Sigmoid colon (tissue), 7 donors: ENCODE data around the gene OR51I2. TPM values are rescaled to one million over a fixed set of nuclear protein-coding genes. Genes with fewer than 3 reads are reported as not detected.

ENCODE experiments used
- DNase-seq: peaks from one replicate; pipeline ENCODE4 v3.0.0-alpha.2; 2019
- H3K27ac ChIP-seq, 4 donors: fragments of 200-600 bp; sonication (generic); one replicate each; pipeline ENCODE4 v1.5.1; 2016 to 2019; ENCODE audit warnings: mild to moderate bottlenecking in 1 of 4
- H3K27me3 ChIP-seq, 3 donors: fragments of 200-600 bp; sonication (generic); one replicate each; pipeline ENCODE4 v1.5.1; 2019; ENCODE audit warnings: mild to moderate bottlenecking in 1 of 3
- H3K36me3 ChIP-seq, 4 donors: fragments of 200-600 bp; sonication (generic); one replicate each; pipeline ENCODE4 v1.5.1; 2016 to 2019
- H3K4me1 ChIP-seq, 4 donors: fragments of 200-600 bp; sonication (generic); one replicate each; pipeline ENCODE4 v1.5.1; 2017 to 2019
- H3K4me3 ChIP-seq, 4 donors: fragments of 200-600 bp; sonication (generic); one replicate each; pipeline ENCODE4 v1.5.1; 2017 to 2019; ENCODE audit warnings: mild to moderate bottlenecking in 2 of 4, moderate library complexity in 1 of 4
- H3K9me3 ChIP-seq, 4 donors: fragments of 200-600 bp in 3 of 4; sonication (generic) in 3 of 4; one replicate each; pipeline versions ENCODE4 v1.5.1 to v1.6.1; 2013 to 2019
- EP300 ChIP-seq, 4 donors: sonication (generic); formaldehyde crosslinking; IDR thresholded peaks; one replicate each; pipeline ENCODE4 v1.6.1; 2017; ENCODE audit warnings: antibody characterized with exemption in 4 of 4
- POLR2A ChIP-seq, 2 donors: fragments of 450-650 bp; IDR thresholded peaks; one replicate each; pipeline ENCODE4 v1.6.1; 2016; ENCODE audit warnings: antibody characterized with exemption in 2 of 2, mild to moderate bottlenecking in 2 of 2, moderate library complexity in 2 of 2
- POLR2AphosphoS5 ChIP-seq, 4 donors: sonication (generic); formaldehyde crosslinking; IDR thresholded peaks; one replicate each; pipeline ENCODE4 v1.6.1; 2017; ENCODE audit warnings: antibody characterized with exemption in 4 of 4
- WGBS, 2 donors: extraction: QIAGEN DNeasy Blood & Tissue Kit; methylation state at CpG; one replicate each; pipeline ENCODE4 v1.1.7; 2013; 5-methylcytosine and 5-hydroxymethylcytosine counted together
- intact Hi-C: fragments of 100-400 bp; cut with DNase I; formaldehyde crosslinking; loops from one replicate; pipeline ENCODE4 v1.15.1; 2023
- polyA plus RNA-seq, 3 donors: library from polyadenylated mRNA; stranded (reverse); fragments of 200-250 nt; gene quantifications; one replicate each; pipeline ENCODE4 v1.2.3, GENCODE V29; 2013
- total RNA-seq, 4 donors: library from RNA; depleted of rRNA; stranded (reverse); fragments of >200 nt; gene quantifications; one replicate each; pipeline ENCODE4 v1.1.0, GENCODE V29; 2016
- TF ChIP-seq, protein P1 (sequence below), 4 experiments: fragments of 450-650 bp in 3 of 4; fragments of 200-600 bp in 1 of 4; IDR thresholded peaks; one replicate each; pipeline ENCODE4 v1.5.1; 2016 to 2019; ENCODE audit warnings: antibody characterized with exemption in 4 of 4, mild to moderate bottlenecking in 3 of 4, moderate library complexity in 2 of 4
- donor health status: healthy with polysubstance abuse.
- donor health status: Bipolar disorder and iron deficiency.
- donor health status: healthy.

OR51I2 gene, protein sequence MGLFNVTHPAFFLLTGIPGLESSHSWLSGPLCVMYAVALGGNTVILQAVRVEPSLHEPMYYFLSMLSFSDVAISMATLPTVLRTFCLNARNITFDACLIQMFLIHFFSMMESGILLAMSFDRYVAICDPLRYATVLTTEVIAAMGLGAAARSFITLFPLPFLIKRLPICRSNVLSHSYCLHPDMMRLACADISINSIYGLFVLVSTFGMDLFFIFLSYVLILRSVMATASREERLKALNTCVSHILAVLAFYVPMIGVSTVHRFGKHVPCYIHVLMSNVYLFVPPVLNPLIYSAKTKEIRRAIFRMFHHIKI
- total RNA-seq: not detected
- not detected for polyA plus RNA-seq

DNA sequence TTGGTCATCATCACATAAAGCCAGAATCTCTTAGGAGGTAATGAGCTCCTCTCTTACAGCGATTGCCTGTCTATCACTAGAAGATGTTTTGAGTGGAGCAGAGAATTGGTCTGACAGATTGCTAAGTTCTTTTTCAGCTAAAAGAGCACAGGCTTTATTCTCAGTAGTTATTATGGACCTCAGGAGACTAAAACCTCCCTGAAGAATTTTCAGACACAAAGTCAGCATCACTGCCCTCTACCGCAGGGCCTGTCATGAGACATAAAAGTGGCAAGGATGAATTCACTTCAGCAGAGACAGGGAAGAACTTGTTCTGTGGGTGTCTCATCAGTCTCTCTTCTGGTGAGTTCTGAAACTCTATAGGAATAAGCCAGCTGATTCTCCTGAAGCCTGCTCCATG, at the start of gene OR51I2:
Gene OR51I2 (plus strand): TSS at position 301 of the 400 bp plus-strand sequence. CDS start 4,166 bp downstream, outside the sequence.
- TF ChIP-seq POLR2A (IDR thresholded peaks at IDR 0.05) (no peak), POLR2AphosphoS5 (IDR thresholded peaks at IDR 0.05) (no peak), EP300 (IDR thresholded peaks at IDR 0.05) (no peak)
- TF ChIP-seq, protein P1, sequence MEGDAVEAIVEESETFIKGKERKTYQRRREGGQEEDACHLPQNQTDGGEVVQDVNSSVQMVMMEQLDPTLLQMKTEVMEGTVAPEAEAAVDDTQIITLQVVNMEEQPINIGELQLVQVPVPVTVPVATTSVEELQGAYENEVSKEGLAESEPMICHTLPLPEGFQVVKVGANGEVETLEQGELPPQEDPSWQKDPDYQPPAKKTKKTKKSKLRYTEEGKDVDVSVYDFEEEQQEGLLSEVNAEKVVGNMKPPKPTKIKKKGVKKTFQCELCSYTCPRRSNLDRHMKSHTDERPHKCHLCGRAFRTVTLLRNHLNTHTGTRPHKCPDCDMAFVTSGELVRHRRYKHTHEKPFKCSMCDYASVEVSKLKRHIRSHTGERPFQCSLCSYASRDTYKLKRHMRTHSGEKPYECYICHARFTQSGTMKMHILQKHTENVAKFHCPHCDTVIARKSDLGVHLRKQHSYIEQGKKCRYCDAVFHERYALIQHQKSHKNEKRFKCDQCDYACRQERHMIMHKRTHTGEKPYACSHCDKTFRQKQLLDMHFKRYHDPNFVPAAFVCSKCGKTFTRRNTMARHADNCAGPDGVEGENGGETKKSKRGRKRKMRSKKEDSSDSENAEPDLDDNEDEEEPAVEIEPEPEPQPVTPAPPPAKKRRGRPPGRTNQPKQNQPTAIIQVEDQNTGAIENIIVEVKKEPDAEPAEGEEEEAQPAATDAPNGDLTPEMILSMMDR (IDR thresholded peaks at IDR 0.05): no peak
- no peak within 1 kb of the TSS for H3K4me3 ChIP-seq
- intact Hi-C loops: no loop called here
- no peak for DNase-seq
- no peaks in the 10 kb centered on the region for H3K36me3 ChIP-seq
- H3K27me3 ChIP-seq: no peaks in the 10 kb centered on the region
- H3K9me3 ChIP-seq: no peaks in the 10 kb centered on the region
- WGBS, 2 donors: 92% methylated on average over 2 of the region's 2 CpGs
- no peaks in the 10 kb centered on the region for H3K4me1 ChIP-seq
- H3K27ac ChIP-seq: no peak within 1 kb of the TSS

DNA sequence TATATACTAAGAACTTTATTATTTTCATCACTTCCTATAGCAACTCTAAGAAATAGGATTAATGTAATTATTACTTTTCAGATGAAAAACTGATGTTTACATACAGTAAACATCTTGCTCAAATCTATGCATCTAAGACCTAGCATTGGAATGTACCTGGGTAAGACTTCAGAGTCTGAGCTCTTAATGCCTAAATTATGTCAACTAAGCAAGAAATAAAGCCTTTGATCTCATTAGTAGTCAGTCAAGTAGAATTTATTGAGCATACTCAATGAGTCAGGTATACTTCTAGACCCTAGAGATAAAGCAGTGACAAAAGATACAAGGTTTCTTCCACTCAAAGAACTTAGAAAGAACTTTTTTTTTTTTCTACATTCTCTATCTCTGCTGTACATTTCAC, 44.0 kb upstream of the OR51I2 start:
- intact Hi-C loops: no loop called here
- H3K4me1 ChIP-seq: no peaks in the 10 kb centered on the region
- no peak overlapping the region for H3K4me3 ChIP-seq
- no peaks in the 10 kb centered on the region for H3K27me3 ChIP-seq
- no peak for DNase-seq
- no peaks in the 10 kb centered on the region for H3K36me3 ChIP-seq
- H3K27ac ChIP-seq: no peak overlapping the region
- TF ChIP-seq, protein P1 (IDR thresholded peaks at IDR 0.05): no peak
- TF ChIP-seq POLR2A (IDR thresholded peaks at IDR 0.05): no peak
- TF ChIP-seq POLR2AphosphoS5 (IDR thresholded peaks at IDR 0.05): no peak
- TF ChIP-seq EP300 (IDR thresholded peaks at IDR 0.05): no peak
- no peaks in the 10 kb centered on the region for H3K9me3 ChIP-seq

- WGBS, 2 donors: 58 to 70% methylated on average over 5 of the region's 5 CpGs
- Histone ChIP-seq H3K4me3 (no peak overlapping the region), H3K9me3 (no peaks in the 10 kb centered on the region), H3K27ac (no peak overlapping the region), H3K4me1 (no peaks in the 10 kb centered on the region), H3K36me3 (no peaks in the 10 kb centered on the region), H3K27me3 (no peaks in the 10 kb centered on the region)
- intact Hi-C loops: no loop called here
- no peak for TF ChIP-seq POLR2A (IDR thresholded peaks at IDR 0.05)
- TF ChIP-seq, protein P1 (IDR thresholded peaks at IDR 0.05): no peak
- no peak for TF ChIP-seq POLR2AphosphoS5 (IDR thresholded peaks at IDR 0.05)
- TF ChIP-seq EP300 (IDR thresholded peaks at IDR 0.05): no peak
- DNase-seq: no peak
Measured at GRCh38 chr11:5420993-5421392, 28.1 kb upstream of the OR51I2 start.

DNA sequence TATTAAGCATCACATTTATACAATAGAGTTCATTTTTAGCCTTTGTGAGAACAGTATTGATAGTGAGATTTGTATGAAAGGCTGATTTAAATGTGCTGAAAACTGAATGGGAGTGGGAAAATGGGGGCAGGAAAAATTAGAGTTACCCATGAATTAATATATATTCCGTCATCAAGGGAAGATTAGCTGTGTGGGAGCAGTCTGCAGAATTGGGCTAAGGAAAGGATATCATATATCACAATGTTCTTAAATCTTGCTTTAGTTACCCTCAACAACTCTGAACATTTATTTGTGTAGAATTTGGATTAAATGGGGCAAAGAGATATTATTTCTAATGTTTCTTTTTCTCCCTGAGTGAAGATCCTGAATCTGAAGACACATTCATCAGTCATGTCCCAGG, 27.3 kb upstream of the OR51I2 start, which contains the start of gene OR51Q1:
Gene OR51Q1 (plus strand): TSS at position 301 of the 400 bp plus-strand sequence. CDS start 90 bp downstream, at position 391.
- Histone ChIP-seq H3K4me1 (no peaks in the 10 kb centered on the region), H3K4me3 (no peak within 1 kb of the TSS), H3K27ac (no peak within 1 kb of the TSS), H3K36me3 (no peaks in the 10 kb centered on the region), H3K9me3 (no peaks in the 10 kb centered on the region), H3K27me3 (no peaks in the 10 kb centered on the region)
- intact Hi-C loops: no loop called here
- TF ChIP-seq, protein P1 (IDR thresholded peaks at IDR 0.05): no peak
- no peak for TF ChIP-seq EP300 (IDR thresholded peaks at IDR 0.05)
- no peak for TF ChIP-seq POLR2AphosphoS5 (IDR thresholded peaks at IDR 0.05)
- no peak for TF ChIP-seq POLR2A (IDR thresholded peaks at IDR 0.05)
- 92 to 93% methylated on average over 1 of the region's 1 CpG for WGBS, 2 donors
- DNase-seq: no peak
